ENCODE measurements around the gene AVEN. TPM values are rescaled to one million over a fixed set of nuclear protein-coding genes. Genes with fewer than 3 reads are reported as not detected.

The AVEN gene
- total RNA-seq, 2 experiments from 2014 or later = 13.3 to 13.9 TPM

GRCh38 chr15:33852094-33852493 is 186.9 kb downstream of the AVEN start:
- intact Hi-C loops (cut with micrococcal nuclease) = no loop called here
- no peak overlapping the region for H3K4me3 Mint-ChIP-seq
- CTCF ChIA-PET = no interaction called here
- H3K36me3 Mint-ChIP-seq (ENCODE audit: low read depth) = no peaks in the 10 kb centered on the region
- H3K27me3 Mint-ChIP-seq (ENCODE audit: low read depth) = no peaks in the 10 kb centered on the region
- DNase-seq = no peak
- no peak overlapping the region for H3K27ac Mint-ChIP-seq
- H3K4me1 Mint-ChIP-seq (ENCODE audit: low read depth) = no peaks in the 10 kb centered on the region
- H3K9me3 Mint-ChIP-seq = no peaks in the 10 kb centered on the region

GRCh38 chr15:33851079-33851478 is 187.9 kb downstream of the AVEN start:
- Mint-ChIP-seq H3K36me3 (ENCODE audit: low read depth) (no peaks in the 10 kb centered on the region), H3K4me3 (no peak overlapping the region), H3K9me3 (no peaks in the 10 kb centered on the region), H3K27me3 (ENCODE audit: low read depth) (no peaks in the 10 kb centered on the region), H3K4me1 (ENCODE audit: low read depth) (no peaks in the 10 kb centered on the region), H3K27ac (no peak overlapping the region)
- CTCF ChIA-PET = no interaction called here
- no peak for DNase-seq
- intact Hi-C loops (cut with micrococcal nuclease) = no loop called here

- CTCF ChIA-PET = no interaction called here
- Mint-ChIP-seq H3K9me3 (no peaks in the 10 kb centered on the region), H3K27me3 (ENCODE audit: low read depth) (no peaks in the 10 kb centered on the region), H3K27ac (no peak overlapping the region), H3K4me1 (ENCODE audit: low read depth) (no peaks in the 10 kb centered on the region), H3K4me3 (no peak overlapping the region), H3K36me3 (ENCODE audit: low read depth) (no peaks in the 10 kb centered on the region)
- no peak for DNase-seq
- intact Hi-C loops (cut with micrococcal nuclease) = no loop called here
These were observed 191.0 kb downstream of the AVEN start for GRCh38 chr15:33848011-33848410.

GRCh38 chr15:33846862-33847261 is 192.1 kb downstream of the AVEN start:
- H3K4me3 Mint-ChIP-seq = no peak overlapping the region
- no peaks in the 10 kb centered on the region for H3K9me3 Mint-ChIP-seq
- no peaks in the 10 kb centered on the region for H3K4me1 Mint-ChIP-seq (ENCODE audit: low read depth)
- no peaks in the 10 kb centered on the region for H3K36me3 Mint-ChIP-seq (ENCODE audit: low read depth)
- peaks cover 2% of the 10 kb centered on the region for H3K27me3 Mint-ChIP-seq (ENCODE audit: low read depth)
- H3K27ac Mint-ChIP-seq = no peak overlapping the region
- no peak for DNase-seq
- CTCF ChIA-PET = interaction anchor here (0.7 kb wide), 1 partner anchor 295 kb away, joined by 3 read pairs; no protein-coding TSS in a partner anchor
- intact Hi-C loops (cut with micrococcal nuclease) = no loop called here

GRCh38 chr15:33846142-33846541 is 192.9 kb downstream of the AVEN start:
- intact Hi-C loops (cut with micrococcal nuclease) = no loop called here
- H3K27me3 Mint-ChIP-seq (ENCODE audit: low read depth) = peaks cover 2% of the 10 kb centered on the region
- no peak overlapping the region for H3K27ac Mint-ChIP-seq
- no peaks in the 10 kb centered on the region for H3K9me3 Mint-ChIP-seq
- no peak for DNase-seq
- H3K4me1 Mint-ChIP-seq (ENCODE audit: low read depth) = no peaks in the 10 kb centered on the region
- no peaks in the 10 kb centered on the region for H3K36me3 Mint-ChIP-seq (ENCODE audit: low read depth)
- CTCF ChIA-PET = no interaction called here
- no peak overlapping the region for H3K4me3 Mint-ChIP-seq

GRCh38 chr15:33844597-33844996 is 194.4 kb downstream of the AVEN start:
- CTCF ChIA-PET = no interaction called here
- H3K27ac Mint-ChIP-seq = no peak overlapping the region
- no peaks in the 10 kb centered on the region for H3K9me3 Mint-ChIP-seq
- no peaks in the 10 kb centered on the region for H3K4me1 Mint-ChIP-seq (ENCODE audit: low read depth)
- H3K4me3 Mint-ChIP-seq = no peak overlapping the region
- peaks cover 2% of the 10 kb centered on the region for H3K27me3 Mint-ChIP-seq (ENCODE audit: low read depth)
- intact Hi-C loops (cut with micrococcal nuclease) = no loop called here
- no peaks in the 10 kb centered on the region for H3K36me3 Mint-ChIP-seq (ENCODE audit: low read depth)
- DNase-seq = no peak

GRCh38 chr15:33844186-33844585 is 194.8 kb downstream of the AVEN start:
- CTCF ChIA-PET = no interaction called here
- no peaks in the 10 kb centered on the region for H3K36me3 Mint-ChIP-seq (ENCODE audit: low read depth)
- H3K9me3 Mint-ChIP-seq = no peaks in the 10 kb centered on the region
- no peak overlapping the region for H3K4me3 Mint-ChIP-seq
- H3K27ac Mint-ChIP-seq = no peak overlapping the region
- DNase-seq = no peak
- H3K4me1 Mint-ChIP-seq (ENCODE audit: low read depth) = no peaks in the 10 kb centered on the region
- peaks cover 2% of the 10 kb centered on the region for H3K27me3 Mint-ChIP-seq (ENCODE audit: low read depth)
- intact Hi-C loops (cut with micrococcal nuclease) = no loop called here

- Mint-ChIP-seq H3K27me3 (ENCODE audit: low read depth) (peaks cover 2% of the 10 kb centered on the region), H3K4me1 (ENCODE audit: low read depth) (no peaks in the 10 kb centered on the region), H3K9me3 (no peaks in the 10 kb centered on the region), H3K4me3 (no peak overlapping the region), H3K27ac (no peak overlapping the region), H3K36me3 (ENCODE audit: low read depth) (no peaks in the 10 kb centered on the region)
- intact Hi-C loops (cut with micrococcal nuclease) = no loop called here
- DNase-seq = no peak
- CTCF ChIA-PET = no interaction called here
These were observed 198.4 kb downstream of the AVEN start for GRCh38 chr15:33840615-33841014.

GRCh38 chr15:33839540-33839939 is 199.5 kb downstream of the AVEN start:
- H3K9me3 Mint-ChIP-seq = no peaks in the 10 kb centered on the region
- no peaks in the 10 kb centered on the region for H3K36me3 Mint-ChIP-seq (ENCODE audit: low read depth)
- no peak for DNase-seq
- intact Hi-C loops (cut with micrococcal nuclease) = no loop called here
- no peak overlapping the region for H3K4me3 Mint-ChIP-seq
- no peak overlapping the region for H3K27ac Mint-ChIP-seq
- CTCF ChIA-PET = no interaction called here
- no peaks in the 10 kb centered on the region for H3K4me1 Mint-ChIP-seq (ENCODE audit: low read depth)
- H3K27me3 Mint-ChIP-seq (ENCODE audit: low read depth) = peaks cover 2% of the 10 kb centered on the region

GRCh38 chr15:33837294-33837693 is 201.7 kb downstream of the AVEN start:
- H3K4me3 Mint-ChIP-seq = no peak overlapping the region
- no peaks in the 10 kb centered on the region for H3K36me3 Mint-ChIP-seq (ENCODE audit: low read depth)
- intact Hi-C loops (cut with micrococcal nuclease) = no loop called here
- no peak overlapping the region for H3K27ac Mint-ChIP-seq
- no peaks in the 10 kb centered on the region for H3K9me3 Mint-ChIP-seq
- peaks cover 2% of the 10 kb centered on the region for H3K27me3 Mint-ChIP-seq (ENCODE audit: low read depth)
- no peak for DNase-seq
- H3K4me1 Mint-ChIP-seq (ENCODE audit: low read depth) = no peaks in the 10 kb centered on the region
- CTCF ChIA-PET = interaction anchor here (0.9 kb wide), 1 partner anchor 128 kb away, joined by 3 read pairs; no protein-coding TSS in a partner anchor

- CTCF ChIA-PET = interaction anchor here (0.7 kb wide), 1 partner anchor 102 kb away, joined by 3 read pairs; no protein-coding TSS in a partner anchor
- no peaks in the 10 kb centered on the region for H3K27me3 Mint-ChIP-seq (ENCODE audit: low read depth)
These were observed 203.9 kb downstream of the AVEN start for GRCh38 chr15:33834892-33835743.

GRCh38 chr15:33831646-33832045 is 207.4 kb downstream of the AVEN start:
- Mint-ChIP-seq H3K27me3 (ENCODE audit: low read depth) (no peaks in the 10 kb centered on the region), H3K36me3 (ENCODE audit: low read depth) (no peaks in the 10 kb centered on the region), H3K4me1 (ENCODE audit: low read depth) (no peaks in the 10 kb centered on the region), H3K9me3 (no peaks in the 10 kb centered on the region), H3K4me3 (no peak overlapping the region), H3K27ac (no peak overlapping the region)
- CTCF ChIA-PET = interaction anchor here (0.7 kb wide), 1 partner anchor 89 kb away, joined by 3 read pairs; no protein-coding TSS in a partner anchor
- no peak for DNase-seq
- intact Hi-C loops (cut with micrococcal nuclease) = no loop called here

More at GRCh38 chr15:33834892-33835743, 203.9 kb downstream of the AVEN start:
- Mint-ChIP-seq H3K4me1 (ENCODE audit: low read depth) (no peaks in the 10 kb centered on the region), H3K27ac (no peak overlapping the region), H3K9me3 (no peaks in the 10 kb centered on the region), H3K36me3 (ENCODE audit: low read depth) (no peaks in the 10 kb centered on the region), H3K4me3 (no peak overlapping the region)
- no peak for DNase-seq
- intact Hi-C loops (cut with micrococcal nuclease) = no loop called here

GRCh38 chr15:33830351-33830750 is 208.7 kb downstream of the AVEN start:
- intact Hi-C loops (cut with micrococcal nuclease) = no loop called here
- Mint-ChIP-seq H3K4me1 (ENCODE audit: low read depth) (no peaks in the 10 kb centered on the region), H3K9me3 (no peaks in the 10 kb centered on the region), H3K27me3 (ENCODE audit: low read depth) (peaks cover 4% of the 10 kb centered on the region), H3K4me3 (no peak overlapping the region), H3K27ac (no peak overlapping the region), H3K36me3 (ENCODE audit: low read depth) (no peaks in the 10 kb centered on the region)
- no peak for DNase-seq
- CTCF ChIA-PET = interaction anchor here (0.6 to 0.7 kb wide), 2 partner anchors 376 to 401 kb away, joined by 3 to 5 read pairs; no protein-coding TSS in a partner anchor

All from activated naive CD4-positive, alpha-beta T cell treated with anti-CD3 and anti-CD28 coated beads for 36 hours (primary cell).